GM21381 (cell line): Measurements from ENCODE around the gene FLYWCH1.
"Not testable (repeated sequence)": the region's sequence is repeated elsewhere in the genome, so short reads cannot be mapped to it uniquely, and the experiment has no call there.

Experiments
- ATAC-seq: cut with Tn5 transposase; IDR thresholded peaks from one replicate; pipeline ENCODE4 v1.9.1; 2021; ENCODE audit warnings: mild to moderate bottlenecking, moderate library complexity; ENCODE audit not compliant: unreplicated experiment

FLYWCH1 gene

GRCh38 chr16:2924901-2925755 is 13.4 kb downstream of the FLYWCH1 start:
- ATAC-seq: no peak

- ATAC-seq: no peak
These were observed 14.4 kb downstream of the FLYWCH1 start for GRCh38 chr16:2925951-2926649.

DNA sequence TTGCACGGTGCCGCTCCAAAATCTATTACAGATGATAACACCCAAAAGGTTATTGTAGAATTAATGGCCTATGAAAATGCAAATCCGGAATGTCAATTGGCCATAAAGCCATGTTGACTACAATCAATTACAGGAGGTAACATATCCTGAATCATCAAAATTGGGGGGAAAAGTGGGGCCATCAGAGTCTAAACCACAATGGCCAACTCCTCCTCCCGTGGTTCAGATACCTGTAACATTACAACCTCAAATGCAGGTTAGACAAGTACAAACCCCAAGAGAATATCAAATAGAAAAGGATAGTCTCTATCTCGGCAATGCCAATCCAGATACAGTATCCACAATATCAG is 14.9 kb downstream of the FLYWCH1 start:
- ATAC-seq: no peak

DNA sequence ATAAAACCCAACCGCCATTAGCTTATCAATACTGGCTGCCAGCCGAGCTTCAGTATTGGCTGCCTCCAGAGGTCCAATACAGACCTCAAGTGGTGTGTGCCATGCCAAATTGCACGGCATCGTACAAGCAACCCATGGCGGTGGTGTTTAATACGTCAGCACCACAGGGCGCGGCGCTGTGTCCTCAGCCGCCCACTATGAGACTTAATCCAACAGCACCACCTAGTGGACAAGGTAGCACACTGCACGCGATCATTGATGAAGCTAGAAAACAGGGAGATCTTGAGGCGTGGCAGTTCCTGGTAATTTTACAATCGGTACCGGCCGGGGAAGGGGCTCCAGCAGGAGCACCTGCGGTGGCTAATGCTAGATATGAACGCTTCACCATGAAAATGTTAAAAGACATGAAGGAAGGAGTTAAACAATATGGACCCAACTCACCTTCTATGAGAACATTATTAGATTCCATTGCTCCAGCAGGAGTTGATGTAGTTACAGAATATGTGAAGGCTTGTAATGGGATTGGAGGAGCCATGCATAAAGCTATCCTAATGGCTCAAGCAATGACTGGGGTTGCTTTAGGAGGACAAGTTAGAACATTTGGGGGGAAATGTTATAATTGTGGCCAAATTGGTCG is 15.4 kb downstream of the FLYWCH1 start:
- no peak for ATAC-seq

- not testable (repeated sequence) for ATAC-seq
These were observed 16.4 kb downstream of the FLYWCH1 start for GRCh38 chr16:2928151-2928550.

- no peak for ATAC-seq
These were observed 17.1 kb downstream of the FLYWCH1 start for GRCh38 chr16:2928796-2929195.

DNA sequence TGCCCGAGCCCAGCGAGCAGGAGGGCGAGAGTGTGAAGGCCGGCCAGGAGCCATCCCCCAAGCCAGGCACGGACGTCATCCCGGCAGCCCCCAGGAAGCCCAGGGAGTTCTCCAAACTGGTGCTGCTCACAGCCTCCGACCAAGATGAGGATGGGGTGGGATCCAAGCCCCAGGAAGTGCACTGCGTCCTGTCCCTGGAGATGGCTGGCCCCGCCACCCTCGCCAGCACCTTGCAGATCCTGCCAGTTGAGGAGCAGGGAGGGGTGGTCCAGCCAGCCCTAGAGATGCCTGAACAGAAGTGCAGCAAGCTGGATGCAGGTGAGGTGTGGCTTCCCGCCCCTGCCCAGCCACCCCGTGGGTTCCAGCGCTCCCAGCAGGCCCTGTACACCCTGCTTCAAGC is 18.0 kb downstream of the FLYWCH1 start:
- no peak for ATAC-seq

DNA sequence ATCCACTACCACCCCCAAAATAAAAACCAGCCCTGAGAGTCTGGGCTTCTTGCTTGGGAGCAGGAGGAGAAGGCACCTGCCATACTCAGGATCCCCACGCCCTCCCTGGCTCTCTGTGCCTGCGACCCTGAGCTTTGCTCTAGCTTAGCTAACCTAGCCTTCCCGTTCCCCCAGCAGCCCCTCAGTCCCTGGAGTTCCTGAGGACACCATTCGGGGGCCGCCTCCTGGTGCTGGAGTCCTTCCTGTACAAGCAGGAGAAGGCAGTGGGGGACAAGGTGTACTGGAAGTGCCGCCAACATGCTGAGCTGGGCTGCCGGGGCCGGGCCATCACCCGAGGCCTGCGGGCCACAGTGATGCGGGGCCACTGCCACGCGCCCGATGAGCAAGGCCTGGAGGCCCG is 18.5 kb downstream of the FLYWCH1 start:
- ATAC-seq: no peak

GRCh38 chr16:2931231-2931914 is 19.6 kb downstream of the FLYWCH1 start:
- not testable (repeated sequence) for ATAC-seq

- no peak for ATAC-seq
These were observed 21.4 kb downstream of the FLYWCH1 start for GRCh38 chr16:2933136-2933535.

GRCh38 chr16:2933701-2934100 is 22.0 kb downstream of the FLYWCH1 start:
- ATAC-seq: no peak

GRCh38 chr16:2934450-2934849 is 22.7 kb downstream of the FLYWCH1 start:
- no peak for ATAC-seq

- ATAC-seq: no peak
These were observed 24.8 kb downstream of the FLYWCH1 start for GRCh38 chr16:2936436-2937011.

GRCh38 chr16:2937170-2937569 is 25.4 kb downstream of the FLYWCH1 start:
- ATAC-seq: no peak

DNA sequence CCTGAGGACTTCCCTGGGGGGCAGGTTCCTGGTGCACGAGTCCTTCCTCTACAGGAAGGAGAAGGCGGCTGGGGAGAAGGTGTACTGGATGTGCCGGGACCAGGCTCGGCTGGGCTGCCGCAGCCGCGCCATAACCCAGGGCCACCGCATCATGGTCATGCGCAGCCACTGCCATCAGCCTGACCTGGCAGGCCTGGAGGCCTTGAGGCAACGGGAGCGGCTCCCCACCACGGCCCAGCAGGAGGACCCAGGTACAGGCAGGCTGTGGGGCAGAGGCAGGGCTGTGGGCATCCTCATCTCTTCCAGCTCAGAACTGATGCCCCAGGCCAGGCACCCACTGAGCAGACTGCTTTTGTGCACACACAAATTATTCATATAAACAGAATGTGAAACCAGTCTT is 26.5 kb downstream of the FLYWCH1 start:
- ATAC-seq: no peak

GRCh38 chr16:2939968-2940367 is 28.2 kb downstream of the FLYWCH1 start:
- no peak for ATAC-seq

DNA sequence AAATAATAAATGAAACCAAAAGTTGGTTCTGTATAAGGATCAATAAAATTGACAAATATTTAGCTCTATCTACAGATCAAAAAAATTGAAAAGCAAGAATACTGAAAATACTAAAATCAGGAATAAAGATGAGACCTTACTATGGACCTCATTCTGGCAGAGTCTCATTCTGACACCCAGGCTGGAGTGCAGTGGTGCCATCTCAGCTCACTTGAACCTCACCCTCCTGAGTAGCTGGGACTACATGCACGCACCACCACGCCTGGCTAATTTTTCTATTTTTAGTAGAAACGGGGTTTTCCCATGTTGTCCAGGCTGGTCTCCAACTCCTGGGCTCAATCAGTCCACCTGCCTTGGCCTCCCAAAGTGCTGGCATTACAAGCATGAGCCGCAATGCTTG is 30.3 kb downstream of the FLYWCH1 start:
- no peak for ATAC-seq

DNA sequence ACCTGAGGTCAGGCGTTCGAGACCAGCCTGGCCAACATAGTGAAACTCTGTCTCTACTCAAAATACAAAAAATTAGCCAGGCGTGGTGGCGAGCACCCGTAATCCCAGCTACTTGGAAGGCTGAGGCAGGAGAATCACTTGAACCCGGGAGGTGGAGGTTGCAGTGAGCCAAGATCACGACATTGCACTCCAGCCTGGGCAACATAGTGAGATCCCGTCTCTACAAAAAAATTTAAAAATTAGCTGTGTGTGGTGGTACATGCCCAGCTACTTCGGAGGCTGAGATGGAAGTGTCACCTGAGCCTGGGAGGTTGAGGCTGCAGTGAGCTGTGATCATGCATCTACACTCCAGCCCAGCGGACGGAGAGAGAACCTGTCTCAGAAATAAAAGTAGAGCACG is 32.0 kb downstream of the FLYWCH1 start:
- not testable (repeated sequence) for ATAC-seq

DNA sequence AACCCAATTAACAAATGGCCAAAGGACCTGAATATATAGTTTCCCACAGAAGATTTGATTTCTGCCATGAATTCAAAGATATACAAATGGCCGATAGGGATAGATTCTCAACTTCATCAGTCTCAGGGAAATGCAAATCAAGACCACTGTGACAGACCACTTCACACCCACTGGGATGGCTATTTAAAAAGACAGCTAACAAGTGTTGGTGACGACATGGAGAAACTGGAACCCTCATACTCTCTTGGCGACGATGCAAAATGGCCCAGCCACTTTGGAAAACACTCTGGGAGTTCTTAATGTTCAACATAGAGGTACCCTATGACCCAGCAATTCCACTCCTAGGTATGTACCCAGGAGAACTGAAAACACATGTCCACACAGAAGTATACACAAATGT is 34.9 kb downstream of the FLYWCH1 start:
- no peak for ATAC-seq

- no peak for ATAC-seq
These were observed 37.3 kb downstream of the FLYWCH1 start for GRCh38 chr16:2948807-2949704.
